ENCODE measurements around the gene OR10X1.
A peak's percentile ranks its signal among the peaks of the same experiment; 100 is the strongest.

The OR10X1 gene

GRCh38 chr1:158579733-158580132 is at the start of gene OR10X1:
Gene OR10X1 (minus strand): TSS chr1:158579899. CDS start chr1:158579899, 0 bp downstream.
- no peak for DNase-seq

- DNase-seq, result no peak
Observed at GRCh38 chr1:158613764-158614163, 34.1 kb upstream of the OR10X1 start.

- no peak for DNase-seq
Observed at GRCh38 chr1:158611916-158612315, 32.2 kb upstream of the OR10X1 start.

- no peak for DNase-seq
Observed at GRCh38 chr1:158607296-158607695, 27.6 kb upstream of the OR10X1 start.

GRCh38 chr1:158604968-158605367 is 25.3 kb upstream of the OR10X1 start, which contains the start of gene OR10Z1:
Gene OR10Z1 (plus strand): TSS chr1:158605268. CDS start chr1:158606439, 1,171 bp downstream.
- no peak for DNase-seq

- DNase-seq, result no peak
Observed at GRCh38 chr1:158600735-158601134, 21.0 kb upstream of the OR10X1 start.

GRCh38 chr1:158586942-158587341 is 7.2 kb upstream of the OR10X1 start:
- DNase-seq, result no peak

- DNase-seq, result no peak
Observed at GRCh38 chr1:158583962-158584361, 4.3 kb upstream of the OR10X1 start.

GRCh38 chr1:158577561-158577960 is 2.1 kb downstream of the OR10X1 start:
- DNase-seq, result no peak

GRCh38 chr1:158572226-158572625 is 7.5 kb downstream of the OR10X1 start:
- DNase-seq, result no peak

- DNase-seq, result no peak
Observed at GRCh38 chr1:158570480-158570879, 9.2 kb downstream of the OR10X1 start, which contains the start of gene OR6P1. Gene OR6P1 (minus strand): TSS chr1:158570580. CDS start chr1:158563604, 6,976 bp downstream.

- DNase-seq, result no peak
Observed at GRCh38 chr1:158564608-158565007, 15.1 kb downstream of the OR10X1 start.

GRCh38 chr1:158563853-158564252 is 15.8 kb downstream of the OR10X1 start:
- no peak for DNase-seq

GRCh38 chr1:158559696-158560095 is 20.0 kb downstream of the OR10X1 start:
- peak; percentile 51 for DNase-seq

GRCh38 chr1:158554352-158554751 is 25.3 kb downstream of the OR10X1 start, which contains the start of gene OR6Y1:
Gene OR6Y1 (minus strand): TSS chr1:158554405. CDS start chr1:158548105, 6,300 bp downstream.
- no peak for DNase-seq

GRCh38 chr1:158552296-158552695 is 27.4 kb downstream of the OR10X1 start:
- DNase-seq, result no peak

GRCh38 chr1:158547533-158547932 is 32.2 kb downstream of the OR10X1 start:
- DNase-seq, result no peak

- no peak for DNase-seq
Observed at GRCh38 chr1:158537609-158538008, 42.1 kb downstream of the OR10X1 start.

- no peak for DNase-seq
Observed at GRCh38 chr1:158534496-158534895, 45.2 kb downstream of the OR10X1 start.

Data from eye (tissue), 1 donor.